K562 (cell line): ENCODE measurements around the gene SGCG. TPM values are rescaled to one million over a fixed set of nuclear protein-coding genes. Genes with fewer than 3 reads are reported as not detected.
A peak's percentile ranks its signal among the peaks of the same experiment; 100 is the strongest.

Experiments
- ATAC-seq: fragments of 200-7000 bp; cut with Tn5 transposase; 3 replicates; pipeline ENCODE4 v1.9.1; 2020; ENCODE audit warnings: moderate library complexity
- BruUV-seq: library from RNA; stranded (reverse); fragments of 400-500 nt; replicated peaks from 2 replicates; lab custom pipeline; 2021; lab: Mats Ljungman, UMichigan
- CTCF ChIA-PET: fragments of 300-600 bp; formaldehyde crosslinking; extraction: SDS; loops from one replicate; lab custom pipeline; 2021; ENCODE audit warnings: low intra/inter-chr PET ratio; lab: Yijun Ruan, JAX
- POLR2A ChIA-PET: fragments of 300-600, 350-650 bp; sonication (Branson Sonifier 250); formaldehyde crosslinking; extraction: SDS; loops from one replicate; lab custom pipeline; 2021; ENCODE audit warnings: antibody characterized with exemption, inconsistent platforms; lab: Yijun Ruan, JAX
- DNase-seq, 4 experiments: peaks; one replicate each; pipeline versions ENCODE4 v3.0.0 to v3.0.0-alpha.2; 2011 to 2018; ENCODE audit warnings: low spot score in 3 of 4, mixed read lengths in 3 of 4; ENCODE audit errors: extremely low read depth in 1 of 4
- FAIRE-seq: peaks from 2 replicates; lab custom pipeline; 2011; peaks lifted over from hg19 to GRCh38; lab: Jason Lieb, UNC
- H2AFZ ChIP-seq: 2 replicates; pipeline ENCODE4 v1.6.0; 2011; ENCODE audit warnings: low read depth, low read length, control low read depth, inconsistent platforms
- H3K27ac ChIP-seq: fragments of 200-600 bp; 3 replicates; pipeline ENCODE4 v1.8.0; 2011; ENCODE audit warnings: low read depth, mild to moderate bottlenecking, control low read depth, inconsistent platforms, low read length, moderate library complexity, mixed read lengths; ENCODE audit errors: extremely low read depth
- H3K27me3 ChIP-seq, 2 experiments: fragments of 300-600 bp in 1 of 2; 2 replicates in 1 of 2; 3 replicates in 1 of 2; pipeline versions ENCODE4 v1.6.0 to v1.8.0; 2011; ENCODE audit warnings: inconsistent platforms in 2 of 2, low read length in 2 of 2, mild to moderate bottlenecking in 1 of 2, mixed read lengths in 1 of 2, moderate library complexity in 1 of 2; ENCODE audit not compliant: control insufficient read depth in 2 of 2, insufficient read depth in 2 of 2
- H3K36me3 ChIP-seq: fragments of 300-600 bp; 3 replicates; pipeline ENCODE4 v1.8.0; 2011; ENCODE audit warnings: mild to moderate bottlenecking, low read length, inconsistent platforms; ENCODE audit not compliant: control insufficient read depth, insufficient read depth
- H3K4me1 ChIP-seq, 2 experiments: fragments of 200-600 bp in 1 of 2; replicated peaks in 1 of 2; 2 replicates in 1 of 2; 3 replicates in 1 of 2; pipeline versions ENCODE4 v1.5.1 to v1.8.0; 2011; ENCODE audit warnings: inconsistent platforms in 2 of 2, low read length in 2 of 2, mild to moderate bottlenecking in 1 of 2, mixed read lengths in 1 of 2, moderate library complexity in 1 of 2; ENCODE audit not compliant: control insufficient read depth in 2 of 2, insufficient read depth in 2 of 2
- H3K4me2 ChIP-seq: 2 replicates; pipeline ENCODE4 v1.6.1; 2011; ENCODE audit warnings: low read length, control low read depth, inconsistent platforms, mixed read lengths; ENCODE audit not compliant: insufficient read depth
- H3K4me3 ChIP-seq: fragments of 200-600 bp; sonication (generic), shearing (Covaris generic); 2 replicates; pipeline ENCODE4 v1.5.1; 2016; ENCODE audit warnings: control low read depth, inconsistent platforms
- H3K79me2 ChIP-seq: fragments of 200-600 bp; 3 replicates; pipeline ENCODE4 v1.8.0; 2011; ENCODE audit warnings: low read length, inconsistent platforms; ENCODE audit not compliant: control insufficient read depth, insufficient read depth
- H3K9ac ChIP-seq, 2 experiments: 2 replicates each; pipeline versions ENCODE4 v1.6.0 to v1.6.1; 2011; ENCODE audit warnings: low read depth in 2 of 2, low read length in 2 of 2, control low read depth in 1 of 2, inconsistent platforms in 1 of 2, mild to moderate bottlenecking in 1 of 2, mixed read lengths in 1 of 2; ENCODE audit not compliant: insufficient read depth in 1 of 2
- H3K9me1 ChIP-seq: one replicate; pipeline ENCODE4 v1.6.0; 2011; ENCODE audit warnings: inconsistent platforms, mild to moderate bottlenecking, low read length, moderate library complexity; ENCODE audit not compliant: control insufficient read depth, insufficient read depth
- H3K9me3 ChIP-seq: replicated peaks from 2 replicates; pipeline ENCODE4 v1.5.1; 2011; ENCODE audit warnings: low read depth, low read length, inconsistent platforms; ENCODE audit not compliant: control insufficient read depth, insufficient read depth
- H4K20me1 ChIP-seq: replicated peaks from 2 replicates; pipeline ENCODE4 v1.6.1; 2011; ENCODE audit warnings: low read length, inconsistent platforms, mixed read lengths; ENCODE audit not compliant: control insufficient read depth, insufficient read depth
- HDGF ChIP-seq: fragments of 450-650 bp; IDR thresholded peaks from 2 replicates; pipeline ENCODE4 v1.6.1; 2016
- RAD21 ChIP-seq, 2 experiments: fragments of 250-450 bp in 1 of 2; fragments of 450-650 bp in 1 of 2; sonication (Bioruptor Pico) in 1 of 2; formaldehyde crosslinking in 1 of 2; IDR thresholded peaks in 1 of 2; conservative IDR thresholded peaks in 1 of 2; 2 replicates each; pipeline versions ENCODE4 v1.4.0 to v1.8.0; 2020 to 2022; ENCODE audit warnings: mild to moderate bottlenecking in 2 of 2, moderate library complexity in 1 of 2
- ZEB2 ChIP-seq: fragments of 450-650 bp; IDR thresholded peaks from 2 replicates; pipeline ENCODE4 v1.6.1; 2016
- WGBS: fragments of 100-300 bp; shearing (Covaris generic); methylation state at CpG from one replicate; pipeline ENCODE4 v1.1.6; 2016; ENCODE audit warnings: low coverage, mixed read lengths; ENCODE audit not compliant: insufficient coverage; ENCODE audit errors: missing lambda C conversion rate; 5-methylcytosine and 5-hydroxymethylcytosine counted together
- in situ Hi-C: fragments of 300-500 bp; cut with MboI; formaldehyde crosslinking; loops from 4 replicates; pipeline ENCODE4 v1.15.0; 2018; ENCODE audit warnings: inconsistent platforms, mixed read lengths
- intact Hi-C: fragments of 100-400 bp; cut with micrococcal nuclease; formaldehyde crosslinking; loops from 2 replicates; pipeline ENCODE4 v1.14.2; 2022
- polyA plus RNA-seq, 8 experiments: library from polyadenylated mRNA; depleted of rRNA in 4 of 8; stranded (reverse) in 5 of 8; unstranded in 3 of 8; fragments of >200 nt; fragmentation: Nextera tagmentation in 2 of 8; fragmentation: Illumina TruSeq in 1 of 8; extraction: Ambion mirVana in 2 of 8; extraction: Trizol in 1 of 8; gene quantifications; 2 replicates each; pipeline versions ENCODE4 v1.2.1 to v1.2.3, GENCODE V29; 2011 to 2014; ENCODE audit warnings: inconsistent platforms in 1 of 8, missing spikeins in 1 of 8
- total RNA-seq, 7 experiments: library from RNA; depleted of rRNA in 6 of 7; stranded (reverse); fragments of >200 nt in 6 of 7; fragmentation: Illumina TruSeq in 2 of 7; extraction: Trizol in 2 of 7; gene quantifications; 2 replicates each; pipeline versions ENCODE4 v1.2.1 to v1.2.3, GENCODE V29; 2011 to 2021; ENCODE audit warnings: low replicate concordance in 1 of 7
- TF ChIP-seq, protein P1 (sequence below): fragments of 250-450 bp; sonication (Bioruptor Pico); IDR thresholded peaks from 2 replicates; pipeline ENCODE4 v1.8.0; 2022; ENCODE audit warnings: inconsistent platforms
- TF ChIP-seq, protein P2 (sequence below): fragments of 200-800 bp; sonication (Bioruptor generic); IDR thresholded peaks from 2 replicates; pipeline ENCODE4 v1.6.1; 2017; ENCODE audit warnings: missing genetic modification characterization, missing compliant biosample characterization
- TF ChIP-seq, protein P3 (sequence below): fragments of 450-650 bp; IDR thresholded peaks from 2 replicates; pipeline ENCODE4 v1.7.0; 2016; ENCODE audit warnings: borderline replicate concordance
- TF ChIP-seq, protein P4 (sequence below), 3 experiments: IDR thresholded peaks in 2 of 3; conservative IDR thresholded peaks in 1 of 3; 2 replicates each; pipeline ENCODE4 v1.5.1; 2011 to 2012; ENCODE audit warnings: low read length in 3 of 3, mild to moderate bottlenecking in 3 of 3, control low read depth in 2 of 3, improper control_type of control experiment in 1 of 3, inconsistent platforms in 1 of 3, low read depth in 1 of 3, mixed read lengths in 1 of 3, moderate library complexity in 1 of 3; ENCODE audit not compliant: insufficient read depth in 2 of 3
- TF ChIP-seq, protein P5 (sequence below): sonication (generic); formaldehyde crosslinking; IDR thresholded peaks from 2 replicates; pipeline ENCODE4 v1.8.1; 2022; ENCODE audit warnings: missing genetic modification reagents

The SGCG gene
- total and polyA plus RNA-seq, 9 of the 15 experiments (the other 6 are each of a cell fraction or from before 2014, with no cell fraction given): 0.04 to 0.44 (median 0.34) TPM

DNA sequence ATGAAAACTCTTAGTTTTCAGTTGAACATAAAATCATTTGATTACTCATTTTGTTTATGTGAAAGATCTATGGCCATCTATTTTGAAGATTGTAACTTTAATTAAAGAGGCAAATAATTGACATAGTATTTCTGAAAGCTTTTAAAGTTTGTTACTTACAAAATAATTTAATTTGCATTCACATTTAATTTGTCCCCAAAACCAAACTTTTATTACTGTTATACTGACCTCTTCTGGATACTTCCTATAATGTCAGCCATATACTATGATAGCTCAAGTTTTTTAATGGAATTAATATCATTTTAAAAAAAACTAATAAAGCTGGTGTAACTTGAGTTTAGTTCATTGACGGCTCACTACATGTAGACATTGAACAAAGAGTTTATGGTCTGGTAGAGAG is 4.9 kb upstream of the SGCG start:
- ATAC-seq: no peak

More for the DNA sequence above, 4.9 kb upstream of the SGCG start:
- in situ Hi-C loops (no loop called here), intact Hi-C loops (loop anchor here (5.0 kb wide), 1 partner anchor 374 kb away; no protein-coding TSS in a partner anchor)
- H3K27me3 ChIP-seq: peaks cover 0 to 4% of the 10 kb centered on the region in 2 experiments; a peak in 1 of 5 replicates
- no peak overlapping the region for H2AFZ ChIP-seq
- H3K9me1 ChIP-seq: no peaks in the 10 kb centered on the region
- H3K27ac ChIP-seq: no peak overlapping the region
- no TSS peak for BruUV-seq
- no peaks in the 10 kb centered on the region for H4K20me1 ChIP-seq
- H3K36me3 ChIP-seq: no peaks in the 10 kb centered on the region
- WGBS: 0% methylated on average over 1 of the region's 1 CpG
- TF ChIP-seq, protein P1, sequence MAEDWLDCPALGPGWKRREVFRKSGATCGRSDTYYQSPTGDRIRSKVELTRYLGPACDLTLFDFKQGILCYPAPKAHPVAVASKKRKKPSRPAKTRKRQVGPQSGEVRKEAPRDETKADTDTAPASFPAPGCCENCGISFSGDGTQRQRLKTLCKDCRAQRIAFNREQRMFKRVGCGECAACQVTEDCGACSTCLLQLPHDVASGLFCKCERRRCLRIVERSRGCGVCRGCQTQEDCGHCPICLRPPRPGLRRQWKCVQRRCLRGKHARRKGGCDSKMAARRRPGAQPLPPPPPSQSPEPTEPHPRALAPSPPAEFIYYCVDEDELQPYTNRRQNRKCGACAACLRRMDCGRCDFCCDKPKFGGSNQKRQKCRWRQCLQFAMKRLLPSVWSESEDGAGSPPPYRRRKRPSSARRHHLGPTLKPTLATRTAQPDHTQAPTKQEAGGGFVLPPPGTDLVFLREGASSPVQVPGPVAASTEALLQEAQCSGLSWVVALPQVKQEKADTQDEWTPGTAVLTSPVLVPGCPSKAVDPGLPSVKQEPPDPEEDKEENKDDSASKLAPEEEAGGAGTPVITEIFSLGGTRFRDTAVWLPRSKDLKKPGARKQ: no peak
- TF ChIP-seq, protein P2, sequence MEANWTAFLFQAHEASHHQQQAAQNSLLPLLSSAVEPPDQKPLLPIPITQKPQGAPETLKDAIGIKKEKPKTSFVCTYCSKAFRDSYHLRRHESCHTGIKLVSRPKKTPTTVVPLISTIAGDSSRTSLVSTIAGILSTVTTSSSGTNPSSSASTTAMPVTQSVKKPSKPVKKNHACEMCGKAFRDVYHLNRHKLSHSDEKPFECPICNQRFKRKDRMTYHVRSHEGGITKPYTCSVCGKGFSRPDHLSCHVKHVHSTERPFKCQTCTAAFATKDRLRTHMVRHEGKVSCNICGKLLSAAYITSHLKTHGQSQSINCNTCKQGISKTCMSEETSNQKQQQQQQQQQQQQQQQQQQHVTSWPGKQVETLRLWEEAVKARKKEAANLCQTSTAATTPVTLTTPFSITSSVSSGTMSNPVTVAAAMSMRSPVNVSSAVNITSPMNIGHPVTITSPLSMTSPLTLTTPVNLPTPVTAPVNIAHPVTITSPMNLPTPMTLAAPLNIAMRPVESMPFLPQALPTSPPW (CRISPR knock-in tag): no peak
- TF ChIP-seq, protein P3, sequence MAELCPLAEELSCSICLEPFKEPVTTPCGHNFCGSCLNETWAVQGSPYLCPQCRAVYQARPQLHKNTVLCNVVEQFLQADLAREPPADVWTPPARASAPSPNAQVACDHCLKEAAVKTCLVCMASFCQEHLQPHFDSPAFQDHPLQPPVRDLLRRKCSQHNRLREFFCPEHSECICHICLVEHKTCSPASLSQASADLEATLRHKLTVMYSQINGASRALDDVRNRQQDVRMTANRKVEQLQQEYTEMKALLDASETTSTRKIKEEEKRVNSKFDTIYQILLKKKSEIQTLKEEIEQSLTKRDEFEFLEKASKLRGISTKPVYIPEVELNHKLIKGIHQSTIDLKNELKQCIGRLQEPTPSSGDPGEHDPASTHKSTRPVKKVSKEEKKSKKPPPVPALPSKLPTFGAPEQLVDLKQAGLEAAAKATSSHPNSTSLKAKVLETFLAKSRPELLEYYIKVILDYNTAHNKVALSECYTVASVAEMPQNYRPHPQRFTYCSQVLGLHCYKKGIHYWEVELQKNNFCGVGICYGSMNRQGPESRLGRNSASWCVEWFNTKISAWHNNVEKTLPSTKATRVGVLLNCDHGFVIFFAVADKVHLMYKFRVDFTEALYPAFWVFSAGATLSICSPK: no peak
- TF ChIP-seq RAD21 (CRISPR knock-in tag; conservative IDR thresholded peaks at IDR 0.05 in 1 of 2, IDR thresholded peaks at IDR 0.05 in 1 of 2) (peak; percentile 13 to 17; a peak in 1 of 4 replicates), ZEB2 (no peak), HDGF (no peak)
- TF ChIP-seq, protein P4, sequence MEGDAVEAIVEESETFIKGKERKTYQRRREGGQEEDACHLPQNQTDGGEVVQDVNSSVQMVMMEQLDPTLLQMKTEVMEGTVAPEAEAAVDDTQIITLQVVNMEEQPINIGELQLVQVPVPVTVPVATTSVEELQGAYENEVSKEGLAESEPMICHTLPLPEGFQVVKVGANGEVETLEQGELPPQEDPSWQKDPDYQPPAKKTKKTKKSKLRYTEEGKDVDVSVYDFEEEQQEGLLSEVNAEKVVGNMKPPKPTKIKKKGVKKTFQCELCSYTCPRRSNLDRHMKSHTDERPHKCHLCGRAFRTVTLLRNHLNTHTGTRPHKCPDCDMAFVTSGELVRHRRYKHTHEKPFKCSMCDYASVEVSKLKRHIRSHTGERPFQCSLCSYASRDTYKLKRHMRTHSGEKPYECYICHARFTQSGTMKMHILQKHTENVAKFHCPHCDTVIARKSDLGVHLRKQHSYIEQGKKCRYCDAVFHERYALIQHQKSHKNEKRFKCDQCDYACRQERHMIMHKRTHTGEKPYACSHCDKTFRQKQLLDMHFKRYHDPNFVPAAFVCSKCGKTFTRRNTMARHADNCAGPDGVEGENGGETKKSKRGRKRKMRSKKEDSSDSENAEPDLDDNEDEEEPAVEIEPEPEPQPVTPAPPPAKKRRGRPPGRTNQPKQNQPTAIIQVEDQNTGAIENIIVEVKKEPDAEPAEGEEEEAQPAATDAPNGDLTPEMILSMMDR (IDR thresholded peaks at IDR 0.05 in 2 of 3, conservative IDR thresholded peaks at IDR 0.05 in 1 of 3; ENCODE audit: insufficient read depth in 2 of 3, low read depth in 1 of 3, low read length in 3 of 3): peak in 1 of 3 experiments; percentile 20; a peak in 1 of 6 replicates
- TF ChIP-seq, protein P5, sequence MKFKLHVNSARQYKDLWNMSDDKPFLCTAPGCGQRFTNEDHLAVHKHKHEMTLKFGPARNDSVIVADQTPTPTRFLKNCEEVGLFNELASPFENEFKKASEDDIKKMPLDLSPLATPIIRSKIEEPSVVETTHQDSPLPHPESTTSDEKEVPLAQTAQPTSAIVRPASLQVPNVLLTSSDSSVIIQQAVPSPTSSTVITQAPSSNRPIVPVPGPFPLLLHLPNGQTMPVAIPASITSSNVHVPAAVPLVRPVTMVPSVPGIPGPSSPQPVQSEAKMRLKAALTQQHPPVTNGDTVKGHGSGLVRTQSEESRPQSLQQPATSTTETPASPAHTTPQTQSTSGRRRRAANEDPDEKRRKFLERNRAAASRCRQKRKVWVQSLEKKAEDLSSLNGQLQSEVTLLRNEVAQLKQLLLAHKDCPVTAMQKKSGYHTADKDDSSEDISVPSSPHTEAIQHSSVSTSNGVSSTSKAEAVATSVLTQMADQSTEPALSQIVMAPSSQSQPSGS (CRISPR knock-in tag): no peak
- H3K4me3 ChIP-seq: no peak overlapping the region
- no peak overlapping the region for H3K4me2 ChIP-seq
- ChIA-PET CTCF (interaction anchor here (1.2 kb wide), 1 partner anchor 375 kb away, joined by 4 read pairs; no protein-coding TSS in a partner anchor), POLR2A (no interaction called here)
- no peak for DNase-seq
- no peak for FAIRE-seq
- H3K79me2 ChIP-seq: no peaks in the 10 kb centered on the region
- no peak overlapping the region for H3K9ac ChIP-seq
- no peaks in the 10 kb centered on the region for H3K9me3 ChIP-seq
- no peaks in the 10 kb centered on the region for H3K4me1 ChIP-seq
